ENCODE results near the gene TIMM44.
A peak's percentile ranks its signal among the peaks of the same experiment; 100 is the strongest.

- TF ChIP-seq POLR2A (IDR thresholded peaks at IDR 0.05) (no peak), CTCF (IDR thresholded peaks at IDR 0.05) (peak in 3 of 4 experiments; percentile 44 to 62 (median 55))
Observed at GRCh38 chr19:7970716-7971448, 27.4 kb upstream of the TIMM44 start.
